Measurements from ENCODE around the gene SH3RF3.
A peak's percentile ranks its signal among the peaks of the same experiment; 100 is the strongest.

Gene SH3RF3

DNA sequence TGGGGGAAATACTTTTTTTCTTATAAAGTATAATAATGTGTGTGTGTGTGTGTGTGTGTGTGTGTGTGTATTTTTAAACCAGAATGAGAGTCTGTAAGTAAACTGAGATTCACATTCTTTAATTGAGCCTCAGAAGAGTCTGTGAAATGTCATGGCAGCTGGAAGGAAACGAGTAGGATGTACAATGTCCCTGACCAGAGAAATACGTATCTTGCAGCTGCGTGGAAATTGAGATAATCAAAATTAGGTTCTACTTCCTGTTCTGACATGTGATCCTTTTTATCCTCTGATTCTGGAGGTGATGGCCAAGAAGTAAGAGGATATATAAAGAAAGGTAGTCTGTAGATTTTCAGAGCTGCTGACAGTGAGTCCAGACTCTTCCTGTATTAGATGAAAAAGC is 50.0 kb downstream of the SH3RF3 start:
- Histone ChIP-seq H3K4me3 (no peak overlapping the region), H3K27ac (no peak overlapping the region)
- DNase-seq (ENCODE audit: low spot score): no peak
- TF ChIP-seq, protein P1, sequence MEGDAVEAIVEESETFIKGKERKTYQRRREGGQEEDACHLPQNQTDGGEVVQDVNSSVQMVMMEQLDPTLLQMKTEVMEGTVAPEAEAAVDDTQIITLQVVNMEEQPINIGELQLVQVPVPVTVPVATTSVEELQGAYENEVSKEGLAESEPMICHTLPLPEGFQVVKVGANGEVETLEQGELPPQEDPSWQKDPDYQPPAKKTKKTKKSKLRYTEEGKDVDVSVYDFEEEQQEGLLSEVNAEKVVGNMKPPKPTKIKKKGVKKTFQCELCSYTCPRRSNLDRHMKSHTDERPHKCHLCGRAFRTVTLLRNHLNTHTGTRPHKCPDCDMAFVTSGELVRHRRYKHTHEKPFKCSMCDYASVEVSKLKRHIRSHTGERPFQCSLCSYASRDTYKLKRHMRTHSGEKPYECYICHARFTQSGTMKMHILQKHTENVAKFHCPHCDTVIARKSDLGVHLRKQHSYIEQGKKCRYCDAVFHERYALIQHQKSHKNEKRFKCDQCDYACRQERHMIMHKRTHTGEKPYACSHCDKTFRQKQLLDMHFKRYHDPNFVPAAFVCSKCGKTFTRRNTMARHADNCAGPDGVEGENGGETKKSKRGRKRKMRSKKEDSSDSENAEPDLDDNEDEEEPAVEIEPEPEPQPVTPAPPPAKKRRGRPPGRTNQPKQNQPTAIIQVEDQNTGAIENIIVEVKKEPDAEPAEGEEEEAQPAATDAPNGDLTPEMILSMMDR (IDR thresholded peaks at IDR 0.05): no peak

DNA sequence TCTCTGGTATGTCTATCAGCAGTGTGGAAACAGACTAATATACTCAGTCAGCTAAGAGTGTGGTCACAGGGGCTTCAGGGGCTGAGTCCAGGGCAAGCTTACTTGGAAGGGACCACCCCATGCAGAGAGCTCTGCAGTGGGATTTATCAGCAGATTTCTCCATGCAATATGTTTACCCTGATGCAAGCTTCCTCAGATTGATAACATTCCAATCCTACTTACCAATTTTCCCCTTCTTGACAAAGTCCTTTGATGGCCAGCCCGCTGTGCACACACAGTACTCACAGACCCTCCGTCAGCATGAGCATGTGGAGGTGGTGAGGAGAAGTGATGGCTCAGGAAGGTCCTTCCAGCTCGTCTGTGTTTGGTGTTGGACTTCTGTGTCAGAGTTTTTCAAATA is 51.8 kb downstream of the SH3RF3 start:
- no peak for DNase-seq (ENCODE audit: low spot score)
- TF ChIP-seq, protein P1 (IDR thresholded peaks at IDR 0.05): no peak
- no peak overlapping the region for H3K27ac ChIP-seq
- H3K4me3 ChIP-seq: no peak overlapping the region

DNA sequence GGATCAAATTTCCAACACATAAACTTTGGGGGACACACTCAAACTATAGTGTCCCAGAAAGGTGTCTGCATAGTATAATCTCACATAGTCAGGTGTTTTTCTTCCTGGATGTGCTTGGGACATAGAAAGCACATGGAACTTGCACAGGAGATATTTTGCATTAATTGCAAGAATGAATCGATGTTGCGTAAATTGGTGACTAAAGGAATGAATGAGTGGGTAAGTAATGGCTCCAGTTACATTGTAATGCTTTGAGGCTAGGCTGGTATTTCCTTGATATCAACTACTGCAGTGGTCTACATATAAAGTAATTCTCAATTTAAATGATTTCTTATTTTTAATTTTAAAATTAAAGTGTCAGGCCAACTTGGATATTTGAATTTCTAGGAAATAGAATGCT is 53.4 kb downstream of the SH3RF3 start:
- H3K27ac ChIP-seq: no peak overlapping the region
- DNase-seq (ENCODE audit: low spot score): no peak
- H3K4me3 ChIP-seq: no peak overlapping the region
- TF ChIP-seq, protein P1 (IDR thresholded peaks at IDR 0.05): no peak

DNA sequence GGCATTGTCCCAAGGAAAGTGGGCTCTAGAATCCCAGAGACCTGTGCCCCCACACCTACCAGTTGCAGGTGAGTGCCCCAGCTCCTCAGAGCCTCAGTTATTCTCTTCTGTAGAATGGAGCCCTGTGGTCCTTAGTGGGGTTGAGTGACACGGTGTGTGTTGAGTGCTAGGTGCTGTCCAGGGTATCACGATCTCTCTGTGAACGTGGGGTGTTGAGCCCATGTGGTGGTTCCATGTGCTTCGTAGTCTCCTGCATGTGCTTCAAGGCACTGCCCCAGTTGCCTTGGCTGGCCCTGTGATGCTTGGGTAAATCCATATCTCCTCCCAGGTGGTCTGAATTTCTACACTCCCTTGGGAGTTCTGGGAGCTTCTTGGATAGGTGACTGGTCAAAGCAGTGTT is 54.9 kb downstream of the SH3RF3 start:
- no peak for DNase-seq (ENCODE audit: low spot score)
- TF ChIP-seq, protein P1 (IDR thresholded peaks at IDR 0.05): no peak
- Histone ChIP-seq H3K27ac (no peak overlapping the region), H3K4me3 (no peak overlapping the region)

DNA sequence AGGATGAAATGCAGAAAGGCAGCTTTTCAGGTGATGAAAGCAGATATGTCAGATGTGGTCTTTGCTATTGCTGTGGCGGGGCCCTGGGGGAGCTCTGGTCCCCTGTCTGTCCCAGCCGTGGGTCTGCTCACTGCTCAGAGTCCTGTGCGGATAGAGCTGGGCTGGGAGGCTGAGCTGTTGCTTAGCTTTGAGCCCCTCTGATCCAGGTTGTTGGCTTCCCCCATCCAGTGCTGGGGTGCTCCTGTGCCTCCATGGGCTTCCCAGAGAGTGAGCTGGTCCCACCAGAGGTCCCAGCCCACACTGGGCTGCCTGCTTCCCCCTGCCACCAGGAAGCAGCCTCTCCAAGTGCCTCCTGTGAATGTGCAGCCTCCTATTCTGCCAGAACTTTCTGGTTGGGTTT is 55.4 kb downstream of the SH3RF3 start:
- H3K4me3 ChIP-seq: no peak overlapping the region
- no peak for DNase-seq (ENCODE audit: low spot score)
- peak overlapping the region; percentile 80 to 90 for H3K27ac ChIP-seq
- TF ChIP-seq, protein P1 (IDR thresholded peaks at IDR 0.05): no peak

DNA sequence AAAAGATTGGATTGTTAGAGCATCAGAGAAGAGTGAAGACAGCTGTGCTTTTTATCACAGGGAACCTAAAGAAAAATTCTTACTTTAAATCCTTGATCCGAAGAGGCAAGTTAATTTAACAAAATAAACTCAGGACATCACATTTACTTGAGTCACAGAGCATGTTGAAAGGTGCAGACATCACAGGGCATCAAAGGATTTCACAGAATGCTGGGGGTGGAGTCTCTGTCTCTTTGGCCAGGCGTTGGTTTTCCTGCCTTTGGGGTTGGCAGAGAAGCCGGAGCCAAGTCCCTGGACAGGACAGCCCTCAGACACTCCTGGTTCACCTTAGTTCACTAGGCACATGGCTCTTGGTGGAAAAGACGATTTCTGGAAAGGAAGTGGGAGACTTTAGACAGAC is 56.3 kb downstream of the SH3RF3 start:
- DNase-seq (ENCODE audit: low spot score): no peak
- TF ChIP-seq, protein P1 (IDR thresholded peaks at IDR 0.05): no peak
- Histone ChIP-seq H3K27ac (peak overlapping the region; percentile 80 to 90), H3K4me3 (peak overlapping the region; percentile 5)

DNA sequence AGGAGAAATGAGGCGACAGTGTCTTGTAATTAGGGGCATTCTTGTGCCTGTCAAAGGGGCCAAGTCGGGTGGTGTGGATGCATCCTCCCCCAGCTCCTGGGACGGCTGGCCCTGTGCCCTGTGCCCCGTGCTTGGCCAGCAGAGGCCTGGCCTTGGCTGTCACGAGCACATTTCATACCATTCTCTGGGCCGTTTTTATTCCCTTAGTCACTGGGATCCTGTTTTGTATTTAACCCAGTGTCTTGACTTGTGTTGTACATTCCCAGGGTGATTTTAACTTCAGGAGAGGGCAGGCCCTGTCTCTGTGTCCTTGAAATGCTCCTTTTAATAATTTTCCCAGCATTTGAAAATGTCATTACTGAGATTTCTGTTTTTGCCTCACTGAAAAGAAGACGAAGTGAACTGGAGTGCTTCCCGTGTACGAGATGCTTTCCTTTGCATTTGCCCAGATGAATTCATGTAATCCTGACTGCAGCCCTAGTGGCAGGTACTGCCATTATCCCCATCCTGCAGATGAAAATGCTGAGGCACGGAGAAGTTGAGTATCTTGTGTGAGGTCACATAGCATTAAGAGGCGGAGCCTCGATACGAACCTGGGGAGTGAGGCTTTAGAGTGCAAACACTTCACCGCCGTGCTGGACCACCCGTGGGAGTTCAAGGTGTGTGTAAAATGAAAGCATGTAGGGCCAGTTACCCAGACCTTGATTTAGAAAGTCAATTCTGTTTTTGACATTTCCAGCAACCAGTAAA is 57.0 kb downstream of the SH3RF3 start:
- peak overlapping the region; percentile 80 to 90 for H3K27ac ChIP-seq
- peak overlapping the region; percentile 5 for H3K4me3 ChIP-seq
- TF ChIP-seq, protein P1 (IDR thresholded peaks at IDR 0.05): no peak
- DNase-seq (ENCODE audit: low spot score): peak; percentile 85
